ENCODE data around the gene HORMAD1.
"Not testable (repeated sequence)": the region's sequence is repeated elsewhere in the genome, so short reads cannot be mapped to it uniquely, and the experiment has no call there.

The HORMAD1 gene, protein sequence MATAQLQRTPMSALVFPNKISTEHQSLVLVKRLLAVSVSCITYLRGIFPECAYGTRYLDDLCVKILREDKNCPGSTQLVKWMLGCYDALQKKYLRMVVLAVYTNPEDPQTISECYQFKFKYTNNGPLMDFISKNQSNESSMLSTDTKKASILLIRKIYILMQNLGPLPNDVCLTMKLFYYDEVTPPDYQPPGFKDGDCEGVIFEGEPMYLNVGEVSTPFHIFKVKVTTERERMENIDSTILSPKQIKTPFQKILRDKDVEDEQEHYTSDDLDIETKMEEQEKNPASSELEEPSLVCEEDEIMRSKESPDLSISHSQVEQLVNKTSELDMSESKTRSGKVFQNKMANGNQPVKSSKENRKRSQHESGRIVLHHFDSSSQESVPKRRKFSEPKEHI

DNA sequence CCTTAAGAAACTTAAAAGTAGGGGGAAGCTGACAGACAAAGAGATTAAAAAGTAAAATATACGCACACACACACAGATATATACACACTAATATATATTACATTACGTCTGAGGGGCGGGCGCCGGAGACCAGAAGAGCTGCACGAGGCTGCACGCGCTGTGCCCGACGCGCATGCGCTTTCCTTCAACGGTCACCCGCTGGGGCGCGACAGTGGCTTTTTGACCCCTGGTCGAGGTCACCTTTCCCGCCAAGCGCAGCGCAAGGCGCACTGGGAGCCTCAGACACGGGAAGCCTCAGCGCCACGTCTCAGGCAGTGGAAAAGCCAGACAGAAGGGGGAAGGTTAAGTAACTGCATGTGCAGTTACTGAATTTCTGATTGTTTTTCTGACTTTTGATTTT is at the start of gene HORMAD1:
TSS of gene HORMAD1 (minus strand) at position 193 of the 400 bp plus-strand sequence. CDS start 1,390 bp downstream, outside the sequence.
- no peaks in the 10 kb centered on the region for H3K4me1 ChIP-seq
- DNase-seq: no peak
- no peaks in the 10 kb centered on the region for H3K27me3 ChIP-seq
- no peaks in the 10 kb centered on the region for H3K9me3 ChIP-seq
- no peak within 1 kb of the TSS for H3K27ac ChIP-seq
- intact Hi-C loops (cut with DNase I; ENCODE audit: low total_unique reads): no loop called here
- TF ChIP-seq, protein P1, sequence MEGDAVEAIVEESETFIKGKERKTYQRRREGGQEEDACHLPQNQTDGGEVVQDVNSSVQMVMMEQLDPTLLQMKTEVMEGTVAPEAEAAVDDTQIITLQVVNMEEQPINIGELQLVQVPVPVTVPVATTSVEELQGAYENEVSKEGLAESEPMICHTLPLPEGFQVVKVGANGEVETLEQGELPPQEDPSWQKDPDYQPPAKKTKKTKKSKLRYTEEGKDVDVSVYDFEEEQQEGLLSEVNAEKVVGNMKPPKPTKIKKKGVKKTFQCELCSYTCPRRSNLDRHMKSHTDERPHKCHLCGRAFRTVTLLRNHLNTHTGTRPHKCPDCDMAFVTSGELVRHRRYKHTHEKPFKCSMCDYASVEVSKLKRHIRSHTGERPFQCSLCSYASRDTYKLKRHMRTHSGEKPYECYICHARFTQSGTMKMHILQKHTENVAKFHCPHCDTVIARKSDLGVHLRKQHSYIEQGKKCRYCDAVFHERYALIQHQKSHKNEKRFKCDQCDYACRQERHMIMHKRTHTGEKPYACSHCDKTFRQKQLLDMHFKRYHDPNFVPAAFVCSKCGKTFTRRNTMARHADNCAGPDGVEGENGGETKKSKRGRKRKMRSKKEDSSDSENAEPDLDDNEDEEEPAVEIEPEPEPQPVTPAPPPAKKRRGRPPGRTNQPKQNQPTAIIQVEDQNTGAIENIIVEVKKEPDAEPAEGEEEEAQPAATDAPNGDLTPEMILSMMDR (IDR thresholded peaks at IDR 0.05): no peak
- H3K36me3 ChIP-seq: no peaks in the 10 kb centered on the region
- H3K4me3 ChIP-seq: no peak within 1 kb of the TSS

DNA sequence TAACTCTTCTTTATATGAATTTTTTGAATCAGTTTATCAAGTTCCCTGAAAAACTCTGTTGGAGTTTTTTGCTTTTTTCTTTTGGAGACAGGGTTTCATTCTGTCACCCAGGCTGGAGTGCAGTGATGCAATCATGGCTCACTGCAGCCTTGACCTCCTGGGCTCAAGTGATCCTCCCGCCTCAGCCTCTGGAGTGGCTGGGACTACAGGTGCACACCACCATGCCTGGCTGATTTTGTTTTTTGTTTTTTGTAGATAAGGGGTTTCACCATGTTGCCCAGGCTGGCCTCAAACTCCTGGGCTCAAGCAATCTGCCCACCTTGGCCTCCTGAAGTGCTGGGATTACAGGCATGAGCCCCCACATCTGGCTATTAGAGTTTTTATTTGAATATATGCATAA is 47.0 kb upstream of the HORMAD1 start:
- H3K36me3 ChIP-seq; H3K27ac ChIP-seq; H3K4me1 ChIP-seq; H3K4me3 ChIP-seq; H3K9me3 ChIP-seq; intact Hi-C loops (cut with DNase I; ENCODE audit: low total_unique reads); H3K27me3 ChIP-seq; DNase-seq: not testable (repeated sequence)

DNA sequence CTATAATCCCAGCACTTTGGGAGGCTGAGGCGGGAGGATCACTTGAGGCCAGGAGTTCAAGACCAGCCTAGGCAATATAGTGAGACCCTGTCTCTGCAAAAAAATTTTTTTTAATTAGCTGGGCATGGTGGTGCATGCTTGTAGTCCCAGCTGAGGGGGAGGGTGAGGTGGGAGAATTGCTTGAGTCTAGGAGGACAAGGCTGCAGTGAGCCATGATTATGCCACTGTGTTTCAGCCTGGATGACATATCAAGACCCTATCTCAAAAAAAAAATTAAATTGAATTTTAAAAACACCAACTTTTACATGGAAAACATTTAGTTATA is 45.2 kb upstream of the HORMAD1 start:
- Histone ChIP-seq H3K4me3 (peak overlapping the region in 1 of 2 donors; percentile 28), H3K27ac (peak overlapping the region in 1 of 2 donors; percentile 47)
- H3K9me3 ChIP-seq; intact Hi-C loops (cut with DNase I; ENCODE audit: low total_unique reads); H3K36me3 ChIP-seq; H3K4me1 ChIP-seq; DNase-seq; H3K27me3 ChIP-seq: not testable (repeated sequence)

DNA sequence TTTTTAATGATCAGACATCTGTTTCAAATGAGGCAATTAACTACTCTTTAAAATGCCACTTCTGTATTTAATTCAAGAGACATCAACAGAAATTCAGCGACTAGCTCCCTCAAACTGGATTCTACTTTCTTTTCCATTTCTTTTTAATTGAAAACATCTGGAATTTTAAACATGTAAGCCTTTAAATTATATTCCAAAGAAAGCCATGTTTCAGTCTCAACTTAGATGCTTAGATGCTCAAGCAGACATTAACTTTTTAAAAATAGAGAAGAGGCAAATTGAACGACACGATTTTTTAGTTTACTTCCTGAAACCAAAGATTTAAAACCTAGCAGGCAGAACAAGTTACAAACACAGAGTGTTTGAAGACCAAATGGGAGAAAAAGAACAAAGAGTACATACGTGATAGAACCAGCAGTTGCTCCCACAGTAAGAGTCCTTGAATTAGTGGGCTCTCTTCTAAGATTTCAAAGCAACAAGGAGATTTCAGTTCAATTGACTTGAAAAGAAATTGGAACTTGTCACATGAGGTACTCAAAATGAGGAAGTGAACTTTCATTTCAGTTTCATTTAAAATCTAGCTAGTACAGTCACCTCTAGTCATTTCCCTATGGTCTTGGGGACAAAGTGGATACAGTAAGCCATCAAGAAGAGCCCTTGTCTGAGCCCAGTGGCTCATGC is 44.7 kb upstream of the HORMAD1 start, which contains the start of gene CTSS:
TSS of gene CTSS (minus strand) at position 483 of the 681 bp plus-strand sequence. CDS start 1,015 bp downstream, outside the sequence.
- peaks cover 0 to 7% (median 0%) of the 10 kb centered on the region in 4 donors for H3K4me1 ChIP-seq
- intact Hi-C loops (cut with DNase I; ENCODE audit: low total_unique reads): no loop called here
- TF ChIP-seq, protein P1 (IDR thresholded peaks at IDR 0.05): no peak
- no peaks in the 10 kb centered on the region for H3K27me3 ChIP-seq
- DNase-seq: no peak
- peak within 1 kb of the TSS in 1 of 2 donors; percentile 47 for H3K27ac ChIP-seq
- no peaks in the 10 kb centered on the region for H3K36me3 ChIP-seq
- no peaks in the 10 kb centered on the region for H3K9me3 ChIP-seq
- H3K4me3 ChIP-seq: peak within 1 kb of the TSS; percentile 28 to 29

DNA sequence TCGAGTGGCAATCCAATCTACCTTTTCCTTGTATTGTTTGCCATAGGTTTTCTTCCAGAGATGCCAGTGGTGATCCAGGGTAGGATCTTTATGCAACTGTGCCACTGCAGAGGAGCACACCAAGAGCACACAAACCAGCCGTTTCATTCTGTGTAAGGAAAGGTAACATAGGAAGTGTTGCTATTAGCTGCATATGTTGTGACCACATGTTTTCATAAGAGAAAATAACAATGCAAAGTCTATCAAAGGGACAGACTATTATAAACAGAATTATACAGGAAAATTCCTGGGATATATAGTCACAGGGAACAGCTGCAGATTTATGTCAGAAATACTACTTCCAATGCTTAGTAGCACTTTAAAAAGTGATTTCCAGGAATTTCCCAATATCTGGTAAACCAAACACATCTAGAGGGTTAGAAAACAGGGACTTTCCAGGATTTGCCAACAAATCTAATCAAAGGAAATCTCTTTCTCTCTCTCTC is 44.0 kb upstream of the HORMAD1 start:
- no peaks in the 10 kb centered on the region for H3K9me3 ChIP-seq
- intact Hi-C loops (cut with DNase I; ENCODE audit: low total_unique reads): no loop called here
- TF ChIP-seq, protein P1 (IDR thresholded peaks at IDR 0.05): no peak
- H3K4me3 ChIP-seq: peak overlapping the region; percentile 28 to 29
- no peak for DNase-seq
- peaks cover 0 to 7% (median 0%) of the 10 kb centered on the region in 4 donors for H3K4me1 ChIP-seq
- H3K27me3 ChIP-seq: no peaks in the 10 kb centered on the region
- H3K36me3 ChIP-seq: no peaks in the 10 kb centered on the region
- H3K27ac ChIP-seq: peak overlapping the region in 1 of 2 donors; percentile 47

DNA sequence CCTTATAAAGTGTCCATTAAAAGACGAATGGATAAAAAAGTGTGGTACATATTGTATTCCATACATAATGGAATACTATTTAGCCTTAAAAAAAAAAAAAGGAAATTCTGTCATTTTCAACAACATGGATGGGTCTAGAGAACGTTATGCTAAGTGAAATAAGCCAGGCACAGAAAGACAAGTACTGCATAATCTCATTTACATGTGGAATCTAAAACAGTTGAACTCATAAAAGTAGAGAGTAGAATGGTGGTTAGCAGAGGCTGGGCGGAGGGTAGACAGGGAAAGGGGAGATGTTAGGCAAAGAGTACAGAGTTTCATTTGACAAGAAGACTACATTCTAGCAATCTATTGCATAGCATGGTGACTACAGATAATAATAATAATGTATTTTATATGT is 42.3 kb upstream of the HORMAD1 start:
- Histone ChIP-seq H3K9me3 (no peaks in the 10 kb centered on the region), H3K36me3 (no peaks in the 10 kb centered on the region), H3K27me3 (no peaks in the 10 kb centered on the region), H3K4me3 (no peak overlapping the region), H3K27ac (no peak overlapping the region), H3K4me1 (peaks cover 0 to 7% (median 0%) of the 10 kb centered on the region in 4 donors)
- intact Hi-C loops (cut with DNase I; ENCODE audit: low total_unique reads): no loop called here
- TF ChIP-seq, protein P1 (IDR thresholded peaks at IDR 0.05): no peak
- no peak for DNase-seq

Data from tibial artery (tissue), 4 donors.